ENCODE results near the gene C4orf50. TPM values are rescaled to one million over a fixed set of nuclear protein-coding genes. Genes with fewer than 3 reads are reported as not detected.

Gene C4orf50
- total and polyA plus RNA-seq, 2 of the 8 experiments (the other 6 are each of a cell fraction or from before 2014, with no cell fraction given), result 0.08 to 0.22 TPM

DNA sequence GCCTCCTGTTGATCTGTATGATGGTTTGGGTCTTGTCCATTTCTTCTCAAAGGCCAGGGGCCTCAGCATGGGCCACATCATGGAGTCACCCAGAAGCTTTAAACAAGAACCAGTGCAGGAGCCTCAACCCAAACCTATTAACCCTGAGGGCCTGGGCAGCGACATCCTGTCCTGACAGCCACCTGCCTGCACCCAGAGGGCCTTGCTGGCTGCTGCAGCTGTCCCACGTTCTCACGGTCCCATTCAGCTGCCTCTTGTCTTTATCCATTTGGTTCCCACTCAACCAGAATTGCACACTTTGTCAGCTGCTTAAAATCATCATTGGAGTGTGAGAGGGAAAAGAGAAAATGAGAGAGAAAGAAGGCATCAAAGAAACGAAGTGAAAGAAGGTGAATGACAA lies 21.6 kb downstream of the C4orf50 start (continued):
- no peak for TF ChIP-seq CHD7 (IDR thresholded peaks at IDR 0.05; ENCODE audit: insufficient replicate concordance, low read length)
- no peak for TF ChIP-seq USF2 (IDR thresholded peaks at IDR 0.05; ENCODE audit: low read length)
- TF ChIP-seq, protein P1, sequence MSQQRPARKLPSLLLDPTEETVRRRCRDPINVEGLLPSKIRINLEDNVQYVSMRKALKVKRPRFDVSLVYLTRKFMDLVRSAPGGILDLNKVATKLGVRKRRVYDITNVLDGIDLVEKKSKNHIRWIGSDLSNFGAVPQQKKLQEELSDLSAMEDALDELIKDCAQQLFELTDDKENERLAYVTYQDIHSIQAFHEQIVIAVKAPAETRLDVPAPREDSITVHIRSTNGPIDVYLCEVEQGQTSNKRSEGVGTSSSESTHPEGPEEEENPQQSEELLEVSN (IDR thresholded peaks at IDR 0.05), result no peak
- no peak for TF ChIP-seq ZNF274 (IDR thresholded peaks at IDR 0.05; ENCODE audit: borderline replicate concordance, extremely low read depth, low read length)
- no peak for TF ChIP-seq JUND (IDR thresholded peaks at IDR 0.05; ENCODE audit: low read length)
- no peak for TF ChIP-seq CTBP2 (IDR thresholded peaks at IDR 0.05; ENCODE audit: borderline replicate concordance, insufficient read depth, insufficient read length, low read length)
- TF ChIP-seq FOSL1 (IDR thresholded peaks at IDR 0.05; ENCODE audit: insufficient read depth, low read depth, low read length), result no peak
- no peak for TF ChIP-seq CBX8 (IDR thresholded peaks at IDR 0.05; ENCODE audit: borderline replicate concordance, low read depth, low read length)

Data from H1 (cell line).